ENCODE data around the gene PARPBP. TPM values are rescaled to one million over a fixed set of nuclear protein-coding genes. Genes with fewer than 3 reads are reported as not detected.

The PARPBP gene
- total and polyA plus RNA-seq, 12 donors, result 0.39 to 1.8 (median 0.80) TPM; not detected in 1

DNA sequence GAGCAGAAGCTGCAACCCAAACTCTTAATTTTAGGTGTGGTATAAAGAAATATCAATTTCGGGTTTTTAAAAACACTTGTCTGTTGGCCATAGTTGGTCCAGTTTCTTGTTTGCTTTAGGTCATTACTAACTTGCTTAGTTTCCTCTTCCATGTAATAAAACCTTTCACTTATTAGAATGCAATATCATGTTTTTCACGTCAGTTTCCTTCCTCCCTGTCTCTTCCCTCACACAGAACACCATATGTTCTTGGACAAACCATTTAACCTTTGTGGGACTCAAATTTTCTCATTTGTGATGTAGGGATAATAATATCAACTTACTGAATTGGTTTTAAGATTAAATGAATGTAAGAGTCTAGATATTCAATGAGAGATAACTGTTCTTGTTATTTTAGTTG, 54.8 kb downstream of the PARPBP start:
- DNase-seq (no peak), ATAC-seq (no peak)
- H3K27ac ChIP-seq, result no peak overlapping the region
- WGBS, 2 donors, result 72 to 85% methylated on average over 2 of the region's 2 CpGs
- no peaks in the 10 kb centered on the region for H3K27me3 ChIP-seq
- no peak overlapping the region for H3K4me3 ChIP-seq
- peaks cover 0 to 10% (median 0%) of the 10 kb centered on the region in 9 donors for H3K4me1 ChIP-seq
- no peaks in the 10 kb centered on the region for H3K36me3 ChIP-seq
- intact Hi-C loops (cut with DNase I), result loop anchor here in 4 of 10 donors (5.0 to 10.0 kb wide), 2 partner anchors 308 to 310 kb away; partner anchors contain the start of gene IGF1 (in 4 of the 4)
- no peaks in the 10 kb centered on the region for H3K9me3 ChIP-seq
- TF ChIP-seq, protein P1, sequence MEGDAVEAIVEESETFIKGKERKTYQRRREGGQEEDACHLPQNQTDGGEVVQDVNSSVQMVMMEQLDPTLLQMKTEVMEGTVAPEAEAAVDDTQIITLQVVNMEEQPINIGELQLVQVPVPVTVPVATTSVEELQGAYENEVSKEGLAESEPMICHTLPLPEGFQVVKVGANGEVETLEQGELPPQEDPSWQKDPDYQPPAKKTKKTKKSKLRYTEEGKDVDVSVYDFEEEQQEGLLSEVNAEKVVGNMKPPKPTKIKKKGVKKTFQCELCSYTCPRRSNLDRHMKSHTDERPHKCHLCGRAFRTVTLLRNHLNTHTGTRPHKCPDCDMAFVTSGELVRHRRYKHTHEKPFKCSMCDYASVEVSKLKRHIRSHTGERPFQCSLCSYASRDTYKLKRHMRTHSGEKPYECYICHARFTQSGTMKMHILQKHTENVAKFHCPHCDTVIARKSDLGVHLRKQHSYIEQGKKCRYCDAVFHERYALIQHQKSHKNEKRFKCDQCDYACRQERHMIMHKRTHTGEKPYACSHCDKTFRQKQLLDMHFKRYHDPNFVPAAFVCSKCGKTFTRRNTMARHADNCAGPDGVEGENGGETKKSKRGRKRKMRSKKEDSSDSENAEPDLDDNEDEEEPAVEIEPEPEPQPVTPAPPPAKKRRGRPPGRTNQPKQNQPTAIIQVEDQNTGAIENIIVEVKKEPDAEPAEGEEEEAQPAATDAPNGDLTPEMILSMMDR (IDR thresholded peaks at IDR 0.05), result no peak

DNA sequence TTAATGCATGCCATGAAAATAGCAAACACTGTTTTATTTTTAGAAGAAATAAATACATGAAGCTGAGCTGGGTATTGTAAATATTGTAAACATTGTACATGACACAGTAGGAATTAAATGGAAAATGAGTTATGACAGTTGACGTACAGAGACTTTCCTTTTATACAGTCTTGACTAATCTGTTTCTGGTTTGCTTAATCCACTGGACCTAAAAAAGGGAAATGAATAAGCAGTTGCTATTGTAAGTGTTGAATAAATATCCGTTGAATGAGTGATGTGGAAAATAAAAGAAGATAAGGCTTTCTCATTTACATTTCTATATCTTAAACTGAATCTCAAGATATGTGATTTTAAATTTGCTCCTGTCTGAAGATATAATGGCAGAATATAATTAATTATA, 62.7 kb downstream of the PARPBP start:
- WGBS, 2 donors, result 84 to 87% methylated on average over 2 of the region's 2 CpGs

DNA sequence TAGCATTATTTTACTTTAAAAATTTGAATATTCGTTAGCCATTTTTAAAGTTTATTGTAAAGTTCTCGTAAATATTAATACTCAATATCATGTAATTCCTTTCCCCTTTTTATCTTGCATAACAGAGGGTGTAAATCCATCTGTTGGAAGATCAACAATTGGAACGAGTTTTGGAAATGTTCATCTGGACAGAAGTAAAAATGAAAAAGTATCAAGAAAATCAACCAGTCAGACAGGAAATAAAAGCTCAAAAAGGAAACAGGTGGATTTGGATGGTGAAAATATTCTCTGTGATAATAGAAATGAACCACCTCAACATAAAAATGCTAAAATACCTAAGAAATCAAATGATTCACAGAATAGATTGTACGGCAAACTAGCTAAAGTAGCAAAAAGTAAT, 75.8 kb downstream of the PARPBP start:
- Histone ChIP-seq H3K27ac (no peak overlapping the region), H3K27me3 (no peaks in the 10 kb centered on the region), H3K9me3 (no peaks in the 10 kb centered on the region), H3K4me1 (no peaks in the 10 kb centered on the region), H3K36me3 (no peaks in the 10 kb centered on the region), H3K4me3 (no peak overlapping the region)
- WGBS, 2 donors, result 91% methylated on average over 4 of the region's 4 CpGs
- ATAC-seq (no peak), DNase-seq (no peak)
- TF ChIP-seq, protein P1 (IDR thresholded peaks at IDR 0.05), result no peak
- intact Hi-C loops (cut with DNase I), result no loop called here

More for the DNA sequence above, 62.7 kb downstream of the PARPBP start:
- no peak overlapping the region for H3K4me3 ChIP-seq
- no peak for DNase-seq
- no peak for ATAC-seq
- TF ChIP-seq, protein P1 (IDR thresholded peaks at IDR 0.05), result no peak
- H3K36me3 ChIP-seq, result no peaks in the 10 kb centered on the region
- no peaks in the 10 kb centered on the region for H3K9me3 ChIP-seq
- H3K27ac ChIP-seq, result no peak overlapping the region
- H3K4me1 ChIP-seq, result no peaks in the 10 kb centered on the region
- intact Hi-C loops (cut with DNase I), result no loop called here
- no peaks in the 10 kb centered on the region for H3K27me3 ChIP-seq

DNA sequence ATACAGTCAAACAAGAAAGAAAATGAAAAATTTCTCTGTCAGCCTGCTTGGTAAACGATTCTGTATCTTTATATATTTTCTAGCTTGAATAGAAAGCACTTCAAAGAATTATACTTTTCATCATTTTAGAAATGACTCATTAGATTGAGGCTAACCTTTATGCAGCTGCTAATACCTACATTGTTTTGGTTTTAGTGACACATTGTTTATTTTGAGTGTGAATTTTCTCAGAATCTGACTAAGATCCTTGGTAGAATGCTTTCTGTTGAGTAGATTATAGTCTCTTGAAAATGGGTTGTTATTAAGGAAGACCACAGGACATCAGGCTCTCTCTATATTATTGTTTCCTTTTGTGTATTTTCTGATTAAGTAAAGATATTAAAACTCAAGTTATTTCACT, 77.8 kb downstream of the PARPBP start, which contains the start of gene PMCH:
TSS of gene PMCH (minus strand) at position 45 of the 400 bp plus-strand sequence. CDS start 63 bp downstream, outside the sequence.
- ATAC-seq (no peak), DNase-seq (no peak)
- 83 to 91% methylated on average over 1 of the region's 1 CpG for WGBS, 2 donors
- Histone ChIP-seq H3K27ac (no peak within 1 kb of the TSS), H3K4me3 (no peak within 1 kb of the TSS), H3K27me3 (no peaks in the 10 kb centered on the region), H3K9me3 (no peaks in the 10 kb centered on the region), H3K4me1 (no peaks in the 10 kb centered on the region), H3K36me3 (no peaks in the 10 kb centered on the region)
- intact Hi-C loops (cut with DNase I), result no loop called here
- TF ChIP-seq, protein P1 (IDR thresholded peaks at IDR 0.05), result no peak
